ENCODE results near the gene POMC.

DNA sequence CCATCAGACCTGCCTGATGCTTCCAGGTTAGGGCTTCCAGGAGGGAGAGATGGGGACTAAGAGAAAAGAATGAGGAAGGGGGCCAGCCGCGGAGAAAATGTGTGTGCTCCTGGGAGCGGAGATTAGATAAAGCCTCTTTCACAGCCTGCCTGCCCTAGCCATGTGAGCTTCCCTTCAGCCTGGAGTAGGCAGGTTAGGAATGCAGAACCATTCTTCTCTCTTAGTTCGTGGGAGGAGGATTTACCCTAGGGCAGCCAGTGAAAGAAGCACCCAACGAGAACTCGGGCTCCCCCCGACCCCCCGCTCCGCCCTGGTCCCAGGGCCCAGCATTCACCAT is 36.1 kb downstream of the POMC start:
- TF ChIP-seq, protein P1, sequence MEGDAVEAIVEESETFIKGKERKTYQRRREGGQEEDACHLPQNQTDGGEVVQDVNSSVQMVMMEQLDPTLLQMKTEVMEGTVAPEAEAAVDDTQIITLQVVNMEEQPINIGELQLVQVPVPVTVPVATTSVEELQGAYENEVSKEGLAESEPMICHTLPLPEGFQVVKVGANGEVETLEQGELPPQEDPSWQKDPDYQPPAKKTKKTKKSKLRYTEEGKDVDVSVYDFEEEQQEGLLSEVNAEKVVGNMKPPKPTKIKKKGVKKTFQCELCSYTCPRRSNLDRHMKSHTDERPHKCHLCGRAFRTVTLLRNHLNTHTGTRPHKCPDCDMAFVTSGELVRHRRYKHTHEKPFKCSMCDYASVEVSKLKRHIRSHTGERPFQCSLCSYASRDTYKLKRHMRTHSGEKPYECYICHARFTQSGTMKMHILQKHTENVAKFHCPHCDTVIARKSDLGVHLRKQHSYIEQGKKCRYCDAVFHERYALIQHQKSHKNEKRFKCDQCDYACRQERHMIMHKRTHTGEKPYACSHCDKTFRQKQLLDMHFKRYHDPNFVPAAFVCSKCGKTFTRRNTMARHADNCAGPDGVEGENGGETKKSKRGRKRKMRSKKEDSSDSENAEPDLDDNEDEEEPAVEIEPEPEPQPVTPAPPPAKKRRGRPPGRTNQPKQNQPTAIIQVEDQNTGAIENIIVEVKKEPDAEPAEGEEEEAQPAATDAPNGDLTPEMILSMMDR (IDR thresholded peaks at IDR 0.05) = no peak
- no peak for TF ChIP-seq POLR2A (IDR thresholded peaks at IDR 0.05)
